T-helper 2 cell (primary cell): ENCODE measurements around the gene IGFBPL1.
"Not testable (repeated sequence)": the region's sequence is repeated elsewhere in the genome, so short reads cannot be mapped to it uniquely, and the experiment has no call there.

Experiments
- DNase-seq, 5 experiments: peaks; one replicate each; pipeline versions ENCODE4 v3.0.0 to v3.0.0-alpha.2; 2012 to 2022

Gene IGFBPL1

DNA sequence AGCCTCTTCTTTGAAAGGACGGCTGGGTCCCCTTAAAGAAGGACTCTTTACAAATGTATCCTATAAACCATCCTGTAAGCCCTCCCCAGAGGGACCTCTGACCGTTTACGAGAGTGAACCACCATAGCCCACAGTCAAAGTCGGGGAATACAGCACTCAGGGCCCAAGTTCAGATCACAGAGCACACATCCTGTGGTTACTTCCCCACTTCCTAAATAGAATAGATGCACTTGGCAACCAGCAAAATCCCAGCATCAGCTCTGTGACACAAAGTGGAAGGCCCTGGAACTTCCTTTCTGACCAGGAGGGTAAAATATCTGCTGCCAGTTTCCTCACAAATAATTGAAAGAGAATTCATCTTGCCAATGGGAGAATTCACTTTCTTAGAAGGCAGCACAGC, 6.9 kb upstream of the IGFBPL1 start:
- no peak for DNase-seq

GRCh38 chr9:38428062-38428461, 3.8 kb upstream of the IGFBPL1 start:
- DNase-seq, result no peak

- DNase-seq, result no peak
These were observed 664 bp upstream of the IGFBPL1 start for GRCh38 chr9:38424918-38425317.

DNA sequence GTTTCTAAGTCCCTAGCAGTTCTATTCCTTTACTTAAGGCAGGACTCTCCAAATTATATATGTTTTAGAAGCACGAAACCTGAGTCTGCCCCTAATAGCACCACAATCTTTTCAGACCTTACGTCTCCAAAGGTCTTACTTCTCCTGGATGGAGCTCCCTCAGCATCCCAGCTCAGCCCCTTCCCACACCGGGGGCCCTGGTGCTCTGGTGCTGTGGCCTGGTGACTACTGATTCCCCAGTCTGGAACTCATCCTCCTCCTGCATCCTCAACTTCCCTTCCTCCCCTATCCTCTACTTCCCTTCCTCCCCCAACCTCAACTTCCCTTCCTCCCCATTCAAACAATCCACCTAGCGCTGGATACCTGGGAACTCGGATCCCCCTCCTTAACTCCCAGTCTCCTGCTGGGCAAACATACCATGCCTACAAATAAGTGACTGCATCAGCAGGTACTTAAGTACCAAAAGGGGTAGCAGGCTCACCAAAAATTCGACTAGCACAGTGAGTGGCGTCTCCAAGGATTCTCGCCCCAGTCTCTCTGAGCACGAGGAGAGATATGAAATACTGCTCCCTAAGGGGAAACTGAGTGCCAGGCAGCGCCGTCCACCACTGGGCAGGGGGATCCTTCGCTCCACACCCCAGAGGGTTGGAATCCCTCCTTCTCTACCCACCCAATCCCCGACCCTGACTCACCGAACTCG, 831 bp downstream of the IGFBPL1 start:
- no peak for DNase-seq

DNA sequence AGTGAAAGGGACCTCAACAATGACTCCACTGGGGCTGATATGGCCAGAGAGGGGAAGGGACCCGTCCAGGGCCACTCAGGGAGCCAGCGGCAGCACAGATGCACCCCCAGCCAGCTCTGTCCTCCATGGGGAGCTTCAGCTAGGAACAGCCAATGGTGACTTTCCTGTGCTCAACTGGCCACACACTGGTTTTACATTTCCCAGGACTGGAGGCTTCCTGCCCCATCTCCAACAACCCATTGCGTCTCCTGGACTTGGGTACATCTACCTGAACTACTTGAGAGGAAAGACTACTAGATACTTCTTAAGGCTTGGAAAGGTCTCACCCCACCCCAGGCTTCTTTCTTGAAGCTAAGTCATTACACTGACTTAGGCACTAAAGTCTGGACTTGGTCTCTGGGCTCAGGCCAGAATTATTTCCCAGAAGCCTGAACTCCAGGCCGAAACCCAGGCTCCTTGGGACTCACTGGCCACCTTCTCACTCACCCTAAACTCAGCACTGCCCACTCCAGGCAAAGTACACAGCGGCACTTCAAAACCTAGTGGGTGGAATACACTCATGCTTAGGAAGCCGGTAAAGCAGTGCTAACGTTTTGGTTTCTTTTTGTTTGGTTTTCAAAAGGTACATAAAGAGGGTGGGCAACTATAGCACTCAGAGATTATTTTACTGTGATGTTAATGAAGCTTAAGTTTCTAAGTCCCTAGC, 1.5 kb downstream of the IGFBPL1 start:
- DNase-seq, result no peak

DNA sequence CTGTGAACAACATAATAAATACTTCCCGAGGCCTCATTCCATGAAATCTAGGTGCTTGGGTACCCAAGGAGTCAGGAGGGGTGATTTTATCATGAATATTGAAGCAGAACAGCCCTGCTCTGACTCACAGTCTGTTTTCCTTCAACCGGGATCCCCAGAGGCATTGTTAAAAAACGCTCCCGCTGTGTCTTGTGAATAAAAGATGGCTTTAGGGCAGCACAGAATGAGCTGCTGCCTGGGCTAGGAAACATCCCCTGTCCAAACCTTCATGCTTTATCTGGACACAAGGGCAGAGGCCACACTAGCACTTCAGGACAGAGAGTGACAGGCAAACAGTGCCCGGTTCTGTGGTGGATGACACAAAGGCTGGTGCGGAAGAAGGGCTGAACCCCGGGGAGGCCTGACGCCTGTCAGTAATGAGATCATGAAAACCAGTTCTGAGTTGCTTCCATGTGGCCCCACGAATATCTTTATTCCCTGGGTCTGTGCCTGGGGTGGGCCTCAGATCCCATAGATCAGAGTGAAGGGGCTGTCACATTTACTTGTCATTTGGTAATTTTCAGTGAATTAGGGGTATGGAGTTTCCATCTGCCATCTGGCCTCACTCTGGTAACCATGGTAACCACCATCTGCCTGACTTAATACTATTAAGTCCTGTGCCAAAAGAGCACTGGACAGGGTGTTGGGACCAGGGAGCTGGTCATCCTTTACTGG, 2.6 kb downstream of the IGFBPL1 start:
- DNase-seq, result no peak

DNA sequence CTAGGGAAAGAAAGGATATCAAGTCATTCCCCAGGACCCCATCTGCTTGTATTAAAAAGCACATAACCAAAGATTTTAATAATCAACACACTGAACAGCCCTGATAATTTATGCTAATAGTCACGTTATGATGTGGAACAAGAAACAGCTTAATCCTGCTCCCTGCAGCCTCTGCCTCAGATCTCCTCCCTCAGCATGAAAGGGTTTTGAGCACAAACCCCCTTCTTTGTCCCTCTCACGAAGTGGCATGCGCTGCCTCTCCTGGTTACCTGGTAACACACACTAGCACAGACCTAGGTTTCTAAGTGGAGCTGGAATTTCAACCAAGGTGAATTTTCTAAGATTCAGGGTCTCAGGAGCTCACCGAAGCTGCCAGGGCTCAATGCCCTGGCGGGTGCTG, 5.1 kb downstream of the IGFBPL1 start:
- DNase-seq, result no peak

DNA sequence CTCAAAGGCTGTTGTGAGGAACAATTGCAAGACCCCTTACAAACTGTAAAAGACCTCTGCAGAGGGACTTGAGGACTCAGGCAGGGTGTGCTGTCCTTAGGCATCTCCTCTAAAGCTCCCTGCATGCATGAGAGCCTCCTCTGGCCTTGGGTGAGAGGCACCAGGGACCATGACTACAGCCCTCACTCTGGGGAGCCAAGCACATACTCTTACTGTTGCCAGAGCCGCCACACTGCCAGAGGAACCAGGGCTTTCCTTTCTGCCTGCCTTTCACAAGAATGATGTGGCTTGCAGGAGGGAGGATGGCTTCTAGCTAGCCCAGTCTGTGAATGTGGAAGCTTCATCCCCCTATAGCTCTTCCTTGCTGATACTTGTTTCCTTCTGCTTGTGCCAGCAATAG, 5.9 kb downstream of the IGFBPL1 start:
- DNase-seq, result no peak

DNA sequence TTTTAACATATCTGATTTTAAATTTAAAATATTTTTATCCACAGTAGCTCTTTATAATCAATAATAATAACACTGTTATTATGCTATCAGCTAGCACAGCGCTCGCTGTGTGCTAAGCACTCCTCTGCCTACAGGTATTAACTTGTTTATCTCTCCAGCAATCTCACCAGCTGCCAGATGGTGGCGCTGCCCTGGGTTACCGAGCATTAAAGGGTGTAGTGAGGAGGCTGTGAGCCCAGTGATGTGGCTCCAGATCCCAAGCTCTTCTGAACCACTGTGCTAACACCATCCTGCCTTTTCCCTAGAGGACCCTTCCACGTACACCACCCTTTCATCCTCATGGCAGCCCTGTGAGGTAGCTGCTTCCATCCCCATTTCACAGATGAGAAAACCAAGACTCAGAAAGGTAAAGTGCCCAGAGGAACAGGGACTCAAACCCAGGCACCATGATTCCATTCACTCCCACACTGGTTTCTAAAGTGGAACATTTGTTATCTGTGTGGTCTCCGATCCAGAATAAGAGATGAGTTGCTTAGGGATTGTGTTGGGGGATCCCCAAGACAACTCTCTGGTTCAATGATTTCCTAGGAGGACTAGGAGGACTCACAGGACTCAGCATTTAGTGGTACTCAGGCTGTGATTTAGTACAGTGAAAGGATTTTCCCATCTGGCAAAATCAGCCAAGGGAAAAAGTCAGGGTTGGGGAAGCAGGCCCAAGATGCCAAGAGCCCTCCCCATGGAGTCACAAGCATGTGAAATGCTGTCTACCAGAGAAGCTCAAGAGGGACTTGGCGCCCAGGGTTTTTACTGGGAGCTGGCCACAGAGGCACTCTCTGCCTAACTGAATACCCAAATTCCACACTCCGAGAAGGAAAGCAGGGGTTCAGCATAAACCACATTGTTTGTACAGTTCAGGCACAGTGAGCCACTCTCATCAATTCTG, 7.0 kb downstream of the IGFBPL1 start:
- peak in 2 of 5 experiments; percentile 24 to 53 for DNase-seq

DNA sequence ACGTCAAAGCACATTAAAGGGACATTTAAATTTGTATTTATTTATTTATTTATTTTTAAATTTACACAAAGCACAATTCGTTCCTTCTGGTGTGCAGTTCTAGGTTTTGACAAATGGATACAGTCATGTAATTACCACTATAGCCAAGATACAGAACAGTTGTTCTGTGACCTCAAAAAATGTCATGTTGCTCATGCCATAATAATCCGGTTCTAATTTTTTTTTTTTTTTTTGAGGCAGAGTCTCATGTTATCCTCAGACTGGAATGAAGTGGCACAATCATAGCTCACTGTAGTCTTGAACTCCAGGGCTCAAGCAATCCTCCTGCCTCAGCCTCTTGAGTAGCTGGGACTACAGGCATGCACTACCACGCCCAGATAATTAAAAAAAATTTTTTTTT, 7.8 kb downstream of the IGFBPL1 start:
- DNase-seq, result no peak

- DNase-seq, result no peak
These were observed 8.4 kb downstream of the IGFBPL1 start for GRCh38 chr9:38415856-38416255.

DNA sequence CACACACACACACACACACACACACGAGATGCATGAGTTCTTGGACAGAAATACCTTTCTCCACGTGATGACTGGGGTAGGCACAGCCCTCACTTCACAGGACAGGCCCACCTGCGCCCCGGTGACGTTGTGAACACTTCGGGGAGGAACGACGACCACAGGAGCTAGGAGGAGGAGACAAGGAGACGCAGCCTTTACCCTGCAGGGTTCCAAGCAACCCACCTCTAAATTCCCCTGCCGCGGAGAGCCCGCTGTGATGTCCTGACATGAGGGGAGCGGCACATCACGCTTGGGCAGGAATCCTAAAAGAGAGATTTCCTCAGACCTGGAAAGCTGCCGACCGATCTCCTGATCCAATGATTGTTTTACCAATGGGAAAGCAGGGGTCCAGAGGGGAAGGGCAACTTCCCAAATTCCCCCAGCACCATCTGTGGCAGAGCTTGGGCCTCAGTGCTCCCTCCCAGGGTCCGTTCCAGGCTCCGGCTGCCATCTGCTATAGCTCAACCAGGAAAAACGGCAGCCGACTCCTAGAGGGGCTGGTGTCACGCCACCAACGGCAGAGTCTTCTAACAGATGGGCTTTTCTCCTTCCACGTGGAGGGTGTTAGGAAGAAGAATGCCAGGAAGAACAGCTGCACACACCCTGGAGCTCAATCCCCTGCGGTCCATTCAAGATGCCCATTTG, 10.1 kb downstream of the IGFBPL1 start:
- no peak for DNase-seq

DNA sequence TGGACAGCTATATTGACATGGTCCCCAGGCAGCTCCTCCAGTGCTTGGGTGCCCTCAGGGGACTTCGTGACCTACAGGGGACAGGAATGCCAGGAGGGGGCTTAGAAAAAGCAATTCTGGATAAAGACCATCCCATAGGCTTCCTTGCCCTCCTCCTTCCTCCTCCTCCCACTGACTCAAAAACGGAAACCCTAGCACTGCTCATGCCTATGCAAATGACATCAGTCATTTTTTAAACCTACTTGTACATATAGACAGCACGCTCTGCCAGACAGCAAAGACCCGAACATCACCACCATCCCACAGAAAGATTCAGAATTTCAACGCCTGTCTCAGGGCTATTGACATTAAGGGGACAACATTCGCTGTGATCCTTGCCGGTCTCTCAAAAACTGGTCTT, 11.0 kb downstream of the IGFBPL1 start:
- no peak for DNase-seq

DNA sequence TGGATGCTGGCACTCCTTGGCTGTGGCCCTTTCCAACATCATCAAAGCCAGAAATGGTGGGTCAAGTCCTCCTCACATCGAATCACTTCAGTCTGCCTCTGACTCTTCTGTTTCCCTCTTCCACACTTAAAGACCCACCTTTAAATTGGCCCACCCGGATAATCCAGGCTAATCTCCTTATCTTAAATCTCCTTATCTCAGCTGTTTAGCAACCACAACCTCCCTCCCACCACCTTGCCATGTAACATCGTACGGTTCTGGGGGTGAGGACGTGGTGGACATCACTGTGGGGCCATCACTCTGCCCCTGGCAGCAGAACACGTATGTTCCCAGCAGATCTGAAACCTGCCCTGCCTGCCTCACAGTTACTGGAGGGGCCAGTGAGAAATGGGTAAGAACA, 11.5 kb downstream of the IGFBPL1 start:
- no peak for DNase-seq

GRCh38 chr9:38408719-38409118, 15.5 kb downstream of the IGFBPL1 start:
- peak in 1 of 5 experiments; percentile 4 for DNase-seq

GRCh38 chr9:38406476-38407186, 17.6 kb downstream of the IGFBPL1 start:
- no peak for DNase-seq

DNA sequence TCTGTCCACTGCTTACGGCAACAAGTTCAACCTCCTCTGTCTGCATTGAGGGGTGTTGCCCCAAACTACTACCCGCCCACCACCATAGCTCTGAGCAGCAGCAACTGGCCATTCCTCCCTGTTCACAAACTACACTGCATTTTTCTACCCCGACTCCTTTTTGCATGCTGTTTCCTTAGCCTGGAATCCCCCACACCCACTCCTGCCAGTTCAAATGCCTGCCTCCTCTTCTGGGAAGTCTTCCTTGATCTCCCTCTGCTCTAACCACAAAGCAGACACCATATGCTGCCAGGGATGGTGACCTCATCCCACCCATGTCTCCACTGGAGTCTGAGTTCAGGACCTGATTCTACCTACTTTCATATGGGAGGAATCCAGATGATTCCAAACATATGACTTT, 18.5 kb downstream of the IGFBPL1 start:
- no peak for DNase-seq

DNA sequence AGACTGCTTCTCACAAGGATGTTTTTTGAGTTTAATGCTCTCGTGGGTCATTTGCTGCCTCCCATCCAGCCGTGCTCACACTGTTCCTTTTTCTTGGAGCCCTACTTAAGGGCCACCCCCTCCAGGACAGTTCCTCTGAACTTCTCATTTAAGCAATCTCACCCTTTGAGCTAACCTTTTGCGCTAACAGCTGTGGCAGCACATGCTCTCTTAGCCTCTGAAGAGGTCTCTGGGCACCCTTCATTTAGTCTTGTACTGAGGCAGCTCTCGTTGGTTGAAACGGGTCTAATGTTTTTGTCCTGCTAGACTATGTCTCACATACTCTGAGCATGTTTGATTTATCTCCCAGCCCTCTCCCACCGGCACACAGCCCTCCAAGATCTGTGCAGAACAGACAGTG, 19.9 kb downstream of the IGFBPL1 start:
- no peak for DNase-seq

DNA sequence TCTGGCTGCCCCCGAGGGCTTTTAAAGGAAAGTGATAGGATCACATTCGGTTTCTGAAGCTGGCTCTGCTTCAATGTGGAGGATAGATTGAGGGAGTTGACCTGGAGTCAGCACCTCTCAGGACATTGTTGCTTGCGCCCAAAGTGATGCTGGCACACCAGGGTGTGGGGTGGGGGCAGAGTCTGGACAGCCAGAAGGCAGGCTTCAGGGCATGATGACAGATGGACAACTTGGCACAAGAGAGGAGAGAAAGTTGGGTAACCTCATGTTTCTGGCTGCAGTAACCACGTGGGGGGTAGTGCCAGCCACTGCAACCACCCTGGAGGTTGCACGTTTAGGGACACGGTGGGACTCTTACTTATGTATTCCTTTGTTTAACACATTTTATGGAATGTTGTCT, 22.3 kb downstream of the IGFBPL1 start:
- DNase-seq, result no peak

- DNase-seq, result not testable (repeated sequence)
These were observed 25.1 kb downstream of the IGFBPL1 start for GRCh38 chr9:38399191-38399590.

GRCh38 chr9:38396371-38396671, 27.9 kb downstream of the IGFBPL1 start:
- DNase-seq, result no peak
